Measurements from ENCODE around the gene TTYH2.

Gene TTYH2

GRCh38 chr17:74298778-74299177, 85.4 kb downstream of the TTYH2 start:
- H2AK5ac ChIP-seq (ENCODE audit: low read length, severe bottlenecking): no peak overlapping the region
- no peak overlapping the region for H2BK120ac ChIP-seq (ENCODE audit: low read depth, low read length)
- H3K27me3 ChIP-seq (ENCODE audit: control insufficient read depth in 1 of 2, insufficient read depth in 1 of 2, low read length in 2 of 2): peaks cover 13 to 17% of the 10 kb centered on the region in 2 experiments
- H3K4me2 ChIP-seq (ENCODE audit: low read length, poor library complexity, severe bottlenecking): no peak overlapping the region
- WGBS: 90% methylated on average over 6 of the region's 7 CpGs
- no peak overlapping the region for H3K4ac ChIP-seq (ENCODE audit: low read depth in 1 of 2, low read length in 2 of 2)
- peaks cover 2% of the 10 kb centered on the region for H3K4me1 ChIP-seq (ENCODE audit: control insufficient read depth, insufficient read depth, low read depth, low read length)
- no peak overlapping the region for H3K18ac ChIP-seq (ENCODE audit: low read depth in 1 of 2, low read length in 2 of 2)
- H3K14ac ChIP-seq (ENCODE audit: low read length in 2 of 2): no peak overlapping the region
- no peak overlapping the region for H3K9ac ChIP-seq (ENCODE audit: low read length)
- no peak overlapping the region for H3K23ac ChIP-seq (ENCODE audit: low read length in 2 of 2)
- no peak for DNase-seq
- H2BK15ac ChIP-seq (ENCODE audit: low read depth, poor library complexity, severe bottlenecking): no peak overlapping the region
- no peaks in the 10 kb centered on the region for H3K36me3 ChIP-seq (ENCODE audit: control insufficient read depth in 1 of 2, insufficient read depth in 2 of 2, low read depth in 1 of 2, low read length in 2 of 2)
- no peak overlapping the region for H3K27ac ChIP-seq (ENCODE audit: low read length, poor library complexity, severe bottlenecking)
- H4K8ac ChIP-seq (ENCODE audit: low read length): no peak overlapping the region
- no peak overlapping the region for H2BK12ac ChIP-seq (ENCODE audit: low read length in 2 of 2)
- H2AFZ ChIP-seq (ENCODE audit: low read depth, low read length): no peak overlapping the region
- H3K4me3 ChIP-seq (ENCODE audit: insufficient read depth in 1 of 2, low read depth in 1 of 2, low read length in 2 of 2): no peak overlapping the region
- H4K91ac ChIP-seq (ENCODE audit: low read length): no peak overlapping the region
- no peaks in the 10 kb centered on the region for H3K79me1 ChIP-seq (replicated peaks; ENCODE audit: low read length, poor library complexity, severe bottlenecking)
- no peaks in the 10 kb centered on the region for H3K9me3 ChIP-seq (ENCODE audit: control insufficient read depth, low read length)
- no peak overlapping the region for H2BK5ac ChIP-seq (ENCODE audit: low read depth, low read length, poor library complexity, severe bottlenecking)

GRCh38 chr17:74299226-74300009, 86.0 kb downstream of the TTYH2 start:
- Histone ChIP-seq H3K9ac (ENCODE audit: low read length) (no peak overlapping the region), H3K14ac (ENCODE audit: low read length in 2 of 2) (no peak overlapping the region), H3K18ac (ENCODE audit: low read depth in 1 of 2, low read length in 2 of 2) (no peak overlapping the region), H4K91ac (ENCODE audit: low read length) (no peak overlapping the region), H3K4me3 (ENCODE audit: insufficient read depth in 1 of 2, low read depth in 1 of 2, low read length in 2 of 2) (no peak overlapping the region), H4K8ac (ENCODE audit: low read length) (no peak overlapping the region), H3K27ac (ENCODE audit: low read length, poor library complexity, severe bottlenecking) (no peak overlapping the region), H2BK120ac (ENCODE audit: low read depth, low read length) (no peak overlapping the region), H2BK15ac (ENCODE audit: low read depth, poor library complexity, severe bottlenecking) (no peak overlapping the region), H2BK12ac (ENCODE audit: low read length in 2 of 2) (no peak overlapping the region), H3K23ac (ENCODE audit: low read length in 2 of 2) (no peak overlapping the region), H2AFZ (ENCODE audit: low read depth, low read length) (no peak overlapping the region), H3K79me1 (replicated peaks; ENCODE audit: low read length, poor library complexity, severe bottlenecking) (no peaks in the 10 kb centered on the region), H2AK5ac (ENCODE audit: low read length, severe bottlenecking) (no peak overlapping the region), H3K4me1 (ENCODE audit: control insufficient read depth, insufficient read depth, low read depth, low read length) (peaks cover 2% of the 10 kb centered on the region), H3K36me3 (ENCODE audit: control insufficient read depth in 1 of 2, insufficient read depth in 2 of 2, low read depth in 1 of 2, low read length in 2 of 2) (no peaks in the 10 kb centered on the region), H3K27me3 (ENCODE audit: control insufficient read depth in 1 of 2, insufficient read depth in 1 of 2, low read length in 2 of 2) (peaks cover 16 to 17% of the 10 kb centered on the region in 2 experiments), H3K4ac (ENCODE audit: low read depth in 1 of 2, low read length in 2 of 2) (no peak overlapping the region), H2BK5ac (ENCODE audit: low read depth, low read length, poor library complexity, severe bottlenecking) (no peak overlapping the region), H3K9me3 (ENCODE audit: control insufficient read depth, low read length) (no peaks in the 10 kb centered on the region), H3K4me2 (ENCODE audit: low read length, poor library complexity, severe bottlenecking) (no peak overlapping the region)
- WGBS: 71% methylated on average over 11 of the region's 11 CpGs
- no peak for DNase-seq

GRCh38 chr17:74303305-74303704, 89.9 kb downstream of the TTYH2 start:
- Histone ChIP-seq H3K9me3 (ENCODE audit: control insufficient read depth, low read length) (no peaks in the 10 kb centered on the region), H4K8ac (ENCODE audit: low read length) (no peak overlapping the region), H2AFZ (ENCODE audit: low read depth, low read length) (no peak overlapping the region), H2BK120ac (ENCODE audit: low read depth, low read length) (no peak overlapping the region), H3K79me1 (replicated peaks; ENCODE audit: low read length, poor library complexity, severe bottlenecking) (no peaks in the 10 kb centered on the region), H2BK12ac (ENCODE audit: low read length in 2 of 2) (no peak overlapping the region), H3K4me3 (ENCODE audit: insufficient read depth in 1 of 2, low read depth in 1 of 2, low read length in 2 of 2) (no peak overlapping the region), H3K4ac (ENCODE audit: low read depth in 1 of 2, low read length in 2 of 2) (no peak overlapping the region), H3K23ac (ENCODE audit: low read length in 2 of 2) (no peak overlapping the region), H3K9ac (ENCODE audit: low read length) (no peak overlapping the region), H3K27me3 (ENCODE audit: control insufficient read depth in 1 of 2, insufficient read depth in 1 of 2, low read length in 2 of 2) (peaks cover 15 to 32% of the 10 kb centered on the region in 2 experiments), H2BK15ac (ENCODE audit: low read depth, poor library complexity, severe bottlenecking) (no peak overlapping the region), H3K27ac (ENCODE audit: low read length, poor library complexity, severe bottlenecking) (no peak overlapping the region), H3K14ac (ENCODE audit: low read length in 2 of 2) (no peak overlapping the region), H3K18ac (ENCODE audit: low read depth in 1 of 2, low read length in 2 of 2) (no peak overlapping the region), H3K4me2 (ENCODE audit: low read length, poor library complexity, severe bottlenecking) (no peak overlapping the region), H4K91ac (ENCODE audit: low read length) (no peak overlapping the region), H2BK5ac (ENCODE audit: low read depth, low read length, poor library complexity, severe bottlenecking) (no peak overlapping the region), H3K36me3 (ENCODE audit: control insufficient read depth in 1 of 2, insufficient read depth in 2 of 2, low read depth in 1 of 2, low read length in 2 of 2) (no peaks in the 10 kb centered on the region), H2AK5ac (ENCODE audit: low read length, severe bottlenecking) (no peak overlapping the region), H3K4me1 (ENCODE audit: control insufficient read depth, insufficient read depth, low read depth, low read length) (no peaks in the 10 kb centered on the region)
- 86% methylated on average over 7 of the region's 8 CpGs for whole genome bisulfite sequencing
- no peak for DNase-seq

- H2AK5ac ChIP-seq (ENCODE audit: low read length, severe bottlenecking): no peak overlapping the region
- no peak overlapping the region for H3K14ac ChIP-seq (ENCODE audit: low read length in 2 of 2)
- H3K79me1 ChIP-seq (replicated peaks; ENCODE audit: low read length, poor library complexity, severe bottlenecking): no peaks in the 10 kb centered on the region
- no peak overlapping the region for H3K23ac ChIP-seq (ENCODE audit: low read length in 2 of 2)
- H2BK5ac ChIP-seq (ENCODE audit: low read depth, low read length, poor library complexity, severe bottlenecking): no peak overlapping the region
- no peak overlapping the region for H3K9ac ChIP-seq (ENCODE audit: low read length)
- H3K36me3 ChIP-seq (ENCODE audit: control insufficient read depth in 1 of 2, insufficient read depth in 2 of 2, low read depth in 1 of 2, low read length in 2 of 2): no peaks in the 10 kb centered on the region
- 73% methylated on average over 5 of the region's 5 CpGs for WGBS
- H3K27me3 ChIP-seq (ENCODE audit: control insufficient read depth in 1 of 2, insufficient read depth in 1 of 2, low read length in 2 of 2): peaks cover 8 to 33% of the 10 kb centered on the region in 2 experiments
- no peak for DNase-seq
- no peak overlapping the region for H4K8ac ChIP-seq (ENCODE audit: low read length)
- no peak overlapping the region for H3K27ac ChIP-seq (ENCODE audit: low read length, poor library complexity, severe bottlenecking)
- no peak overlapping the region for H2BK12ac ChIP-seq (ENCODE audit: low read length in 2 of 2)
- H3K18ac ChIP-seq (ENCODE audit: low read depth in 1 of 2, low read length in 2 of 2): no peak overlapping the region
- H3K9me3 ChIP-seq (ENCODE audit: control insufficient read depth, low read length): no peaks in the 10 kb centered on the region
- H3K4me2 ChIP-seq (ENCODE audit: low read length, poor library complexity, severe bottlenecking): no peak overlapping the region
- no peak overlapping the region for H4K91ac ChIP-seq (ENCODE audit: low read length)
- no peak overlapping the region for H3K4me3 ChIP-seq (ENCODE audit: insufficient read depth in 1 of 2, low read depth in 1 of 2, low read length in 2 of 2)
- H2AFZ ChIP-seq (ENCODE audit: low read depth, low read length): no peak overlapping the region
- no peak overlapping the region for H3K4ac ChIP-seq (ENCODE audit: low read depth in 1 of 2, low read length in 2 of 2)
- H2BK120ac ChIP-seq (ENCODE audit: low read depth, low read length): no peak overlapping the region
- H2BK15ac ChIP-seq (ENCODE audit: low read depth, poor library complexity, severe bottlenecking): no peak overlapping the region
- no peaks in the 10 kb centered on the region for H3K4me1 ChIP-seq (ENCODE audit: control insufficient read depth, insufficient read depth, low read depth, low read length)
Observed at GRCh38 chr17:74304184-74304583, 90.8 kb downstream of the TTYH2 start.
